Measurements from ENCODE around the gene PNO1.

GRCh38 chr2:68225119-68225632 lies 67.5 kb downstream of the PNO1 start:
- no peak for TF ChIP-seq FOXK2 (IDR thresholded peaks at IDR 0.05)
- TF ChIP-seq, protein P1, sequence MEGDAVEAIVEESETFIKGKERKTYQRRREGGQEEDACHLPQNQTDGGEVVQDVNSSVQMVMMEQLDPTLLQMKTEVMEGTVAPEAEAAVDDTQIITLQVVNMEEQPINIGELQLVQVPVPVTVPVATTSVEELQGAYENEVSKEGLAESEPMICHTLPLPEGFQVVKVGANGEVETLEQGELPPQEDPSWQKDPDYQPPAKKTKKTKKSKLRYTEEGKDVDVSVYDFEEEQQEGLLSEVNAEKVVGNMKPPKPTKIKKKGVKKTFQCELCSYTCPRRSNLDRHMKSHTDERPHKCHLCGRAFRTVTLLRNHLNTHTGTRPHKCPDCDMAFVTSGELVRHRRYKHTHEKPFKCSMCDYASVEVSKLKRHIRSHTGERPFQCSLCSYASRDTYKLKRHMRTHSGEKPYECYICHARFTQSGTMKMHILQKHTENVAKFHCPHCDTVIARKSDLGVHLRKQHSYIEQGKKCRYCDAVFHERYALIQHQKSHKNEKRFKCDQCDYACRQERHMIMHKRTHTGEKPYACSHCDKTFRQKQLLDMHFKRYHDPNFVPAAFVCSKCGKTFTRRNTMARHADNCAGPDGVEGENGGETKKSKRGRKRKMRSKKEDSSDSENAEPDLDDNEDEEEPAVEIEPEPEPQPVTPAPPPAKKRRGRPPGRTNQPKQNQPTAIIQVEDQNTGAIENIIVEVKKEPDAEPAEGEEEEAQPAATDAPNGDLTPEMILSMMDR (IDR thresholded peaks at IDR 0.05 in 2 of 3, conservative IDR thresholded peaks at IDR 0.05 in 1 of 3; ENCODE audit: control insufficient read depth in 2 of 3, extremely low read depth in 1 of 3, insufficient read depth in 1 of 3, low read depth in 3 of 3, low read length in 3 of 3): peak; percentile 44 to 79 (median 49); a peak in 5 of 6 replicates
- TF ChIP-seq EP300 (IDR thresholded peaks at IDR 0.05; ENCODE audit: borderline replicate concordance in 1 of 2, control insufficient read depth in 1 of 2, low read depth in 2 of 2, low read length in 2 of 2): no peak
- TF ChIP-seq SUPT20H (IDR thresholded peaks at IDR 0.05; ENCODE audit: borderline replicate concordance, control insufficient read depth, low read depth, low read length): no peak
- TF ChIP-seq NFYB (IDR thresholded peaks at IDR 0.05; ENCODE audit: insufficient read depth, low read depth, low read length): no peak
- TF ChIP-seq BRCA1 (IDR thresholded peaks at IDR 0.05; ENCODE audit: low read depth, low read length): no peak
- TF ChIP-seq, protein P2, sequence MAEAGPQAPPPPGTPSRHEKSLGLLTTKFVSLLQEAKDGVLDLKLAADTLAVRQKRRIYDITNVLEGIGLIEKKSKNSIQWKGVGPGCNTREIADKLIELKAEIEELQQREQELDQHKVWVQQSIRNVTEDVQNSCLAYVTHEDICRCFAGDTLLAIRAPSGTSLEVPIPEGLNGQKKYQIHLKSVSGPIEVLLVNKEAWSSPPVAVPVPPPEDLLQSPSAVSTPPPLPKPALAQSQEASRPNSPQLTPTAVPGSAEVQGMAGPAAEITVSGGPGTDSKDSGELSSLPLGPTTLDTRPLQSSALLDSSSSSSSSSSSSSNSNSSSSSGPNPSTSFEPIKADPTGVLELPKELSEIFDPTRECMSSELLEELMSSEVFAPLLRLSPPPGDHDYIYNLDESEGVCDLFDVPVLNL (IDR thresholded peaks at IDR 0.05; ENCODE audit: low read depth, low read length): no peak
- no peak for TF ChIP-seq CBFB (IDR thresholded peaks at IDR 0.05; ENCODE audit: low read depth)

Data from GM12878 (cell line).